Uterus (tissue), 4 donors: ENCODE results near the gene DNAJC6. TPM values are rescaled to one million over a fixed set of nuclear protein-coding genes. Genes with fewer than 3 reads are reported as not detected.

Experiments
- DNase-seq, 2 donors: peaks; one replicate each; pipeline ENCODE4 v3.0.0-alpha.2; 2019 to 2020
- H3K27ac ChIP-seq, 2 donors: fragments of 200-600 bp; sonication (generic); 1 replicate in 1 of 2; 2 replicates in 1 of 2; pipeline ENCODE4 v1.5.1; 2016 to 2018
- H3K27me3 ChIP-seq, 2 donors: fragments of 200-600 bp; sonication (generic); one replicate each; pipeline ENCODE4 v1.5.1; 2018 to 2019; ENCODE audit warnings: control low read depth in 1 of 2
- H3K36me3 ChIP-seq, 2 donors: fragments of 200-600 bp; sonication (generic); one replicate each; pipeline ENCODE4 v1.5.1; 2019; ENCODE audit warnings: control low read depth in 1 of 2
- H3K4me1 ChIP-seq, 2 donors: fragments of 200-600 bp; sonication (generic); one replicate each; pipeline ENCODE4 v1.5.1; 2018 to 2019; ENCODE audit warnings: control low read depth in 1 of 2
- H3K4me3 ChIP-seq, 2 donors: fragments of 200-600 bp; sonication (generic); 1 replicate in 1 of 2; 2 replicates in 1 of 2; pipeline ENCODE4 v1.5.1; 2018 to 2019; ENCODE audit warnings: mild to moderate bottlenecking in 1 of 2
- H3K9me3 ChIP-seq, 2 donors: fragments of 200-600 bp; sonication (generic); one replicate each; pipeline ENCODE4 v1.5.1; 2019; ENCODE audit warnings: control low read depth in 1 of 2
- CTCF ChIP-seq, 4 experiments: fragments of 200-600 bp in 2 of 4; fragments of 450-650 bp in 2 of 4; sonication (generic) in 2 of 4; IDR thresholded peaks; one replicate each; pipeline ENCODE4 v1.5.1; 2016 to 2019; ENCODE audit warnings: antibody characterized with exemption in 4 of 4, mild to moderate bottlenecking in 2 of 4, moderate library complexity in 1 of 4
- POLR2A ChIP-seq, 2 donors: fragments of 450-650 bp; IDR thresholded peaks; one replicate each; pipeline ENCODE4 v1.6.1; 2016; ENCODE audit warnings: antibody characterized with exemption in 2 of 2, mild to moderate bottlenecking in 1 of 2, moderate library complexity in 1 of 2
- intact Hi-C: fragments of 100-400 bp; cut with DNase I; formaldehyde crosslinking; loops from one replicate; pipeline ENCODE4 v1.15.1; 2023; ENCODE audit warnings: low total_unique reads
- small RNA-seq: library from RNA; depleted of rRNA; stranded (forward); fragments of <200 nt; gene quantifications from one replicate; pipeline ENCODE3, GENCODE V24; 2016
- total RNA-seq, 4 donors: library from RNA; depleted of rRNA in 3 of 4; stranded (reverse); fragments of >200 nt in 3 of 4; gene quantifications; one replicate each; pipeline versions ENCODE4 v1.1.0 to v1.2.4, GENCODE V29; 2014 to 2023
- donor health status: DM: yes; HTN: yes; CAD: no.

The DNAJC6 gene
- total RNA-seq, 4 donors from 2014 or later: 3.1 to 11.3 (median 4.2) TPM

GRCh38 chr1:65457868-65458267 is 148.5 kb downstream of the DNAJC6 start:
- no peaks in the 10 kb centered on the region for H3K36me3 ChIP-seq
- intact Hi-C loops: no loop called here
- TF ChIP-seq CTCF (IDR thresholded peaks at IDR 0.05) (no peak), POLR2A (IDR thresholded peaks at IDR 0.05) (no peak)
- no peak for DNase-seq
- no peaks in the 10 kb centered on the region for H3K9me3 ChIP-seq
- no peaks in the 10 kb centered on the region for H3K4me1 ChIP-seq
- H3K4me3 ChIP-seq: no peak overlapping the region
- H3K27me3 ChIP-seq: no peaks in the 10 kb centered on the region
- H3K27ac ChIP-seq: no peak overlapping the region

DNA sequence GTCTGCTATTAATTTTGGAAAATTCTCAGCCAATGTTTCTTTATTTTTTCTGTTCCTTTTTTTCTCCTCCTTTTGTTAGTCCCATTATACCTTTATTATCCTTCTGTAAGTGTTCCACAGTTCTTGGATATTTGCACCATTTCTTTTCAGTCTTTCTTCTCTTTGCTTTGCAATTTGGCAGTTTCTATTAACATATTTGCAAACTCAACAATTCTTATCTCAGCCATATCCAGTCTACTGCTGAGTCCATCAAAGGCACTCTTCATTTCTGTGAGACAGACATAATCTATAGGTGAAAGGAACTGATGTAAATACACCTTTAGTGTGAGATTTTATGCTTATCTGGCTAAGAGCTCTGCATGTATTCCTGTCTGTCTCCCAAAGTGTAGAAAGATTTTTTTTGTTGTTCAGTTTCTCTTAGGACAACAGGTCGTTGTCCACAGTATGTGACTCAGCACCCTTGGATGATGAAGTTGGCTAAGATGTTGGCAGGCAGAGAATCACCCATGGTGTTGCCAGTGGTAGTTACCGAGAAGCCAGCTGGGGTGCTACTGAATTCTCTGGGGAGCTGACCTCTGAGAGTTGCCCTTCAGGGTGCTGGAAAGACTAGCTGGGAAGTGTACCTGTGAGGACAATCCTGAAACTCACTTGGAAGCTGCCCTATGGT is 149.5 kb downstream of the DNAJC6 start:
- no peak for DNase-seq
- H3K9me3 ChIP-seq: no peaks in the 10 kb centered on the region
- no peak overlapping the region for H3K27ac ChIP-seq
- H3K27me3 ChIP-seq: no peaks in the 10 kb centered on the region
- intact Hi-C loops: no loop called here
- TF ChIP-seq POLR2A (IDR thresholded peaks at IDR 0.05) (no peak), CTCF (IDR thresholded peaks at IDR 0.05) (no peak)
- H3K36me3 ChIP-seq: no peaks in the 10 kb centered on the region
- no peaks in the 10 kb centered on the region for H3K4me1 ChIP-seq
- no peak overlapping the region for H3K4me3 ChIP-seq

- no peaks in the 10 kb centered on the region for H3K4me1 ChIP-seq
- H3K36me3 ChIP-seq: no peaks in the 10 kb centered on the region
- H3K9me3 ChIP-seq: no peaks in the 10 kb centered on the region
- TF ChIP-seq CTCF (IDR thresholded peaks at IDR 0.05): peak in 1 of 4 experiments; percentile 16
- TF ChIP-seq POLR2A (IDR thresholded peaks at IDR 0.05): no peak
- H3K27me3 ChIP-seq: no peaks in the 10 kb centered on the region
- intact Hi-C loops: no loop called here
- no peak overlapping the region for H3K27ac ChIP-seq
- no peak overlapping the region for H3K4me3 ChIP-seq
- DNase-seq: no peak
Observed at GRCh38 chr1:65459397-65459768, 150.0 kb downstream of the DNAJC6 start.

Small RNAs within 50 kb of the gene (small RNA-seq; reads per million reads assigned to genes)
- not detected for gene COX6CP13
- not detected for gene RNU2-15P

Other genes with a start within 250 kb of the DNAJC6 start
- gene AK4, start 161.3 kb upstream of the DNAJC6 start, total RNA-seq: 10 to 100 TPM in 3 of 4 donors, 1 to 10 TPM in 1; 9.5 to 31.5 (median 18.5) TPM
- gene LEPR, start 111.1 kb downstream of the DNAJC6 start, total RNA-seq: 10 to 100 TPM; 55.0 to 87.0 (median 57.9) TPM
- 10 to 100 TPM; 18.4 to 91.9 (median 68.6) TPM for gene LEPROT, start 111.1 kb downstream of the DNAJC6 start, total RNA-seq